Endothelial cell of umbilical vein (primary cell): ENCODE results near the gene PUM2. TPM values are rescaled to one million over a fixed set of nuclear protein-coding genes. Genes with fewer than 3 reads are reported as not detected.

Experiments used
- BruUV-seq: library from RNA; stranded (reverse); fragments of 400-500 nt; replicated peaks from 2 replicates; lab custom pipeline; 2021; lab: Mats Ljungman, UMichigan
- CTCF ChIA-PET: fragments of 300-600, 350-600 bp; sonication (Branson Sonifier 250); formaldehyde crosslinking; loops from one replicate; lab custom pipeline; 2021; ENCODE audit warnings: antibody characterized with exemption, inconsistent platforms; lab: Charles Lee
- POLR2A ChIA-PET: fragments of 300-600, 350-600 bp; sonication (Branson Sonifier 250); formaldehyde crosslinking; loops from one replicate; lab custom pipeline; 2021; ENCODE audit warnings: antibody characterized with exemption, inconsistent platforms; lab: Charles Lee
- DNase-seq: peaks from one replicate; pipeline ENCODE4 v3.0.0-alpha.2; 2011; ENCODE audit warnings: low read depth, low spot score
- FAIRE-seq: peaks from 2 replicates; lab custom pipeline; 2011; peaks lifted over from hg19 to GRCh38; lab: Jason Lieb, UNC
- H2AFZ ChIP-seq: 2 replicates; pipeline ENCODE4 v1.6.0; 2012; ENCODE audit warnings: low read depth, low read length, control low read depth, inconsistent platforms
- H3K27ac ChIP-seq: 2 replicates; pipeline ENCODE4 v1.5.1; 2011; ENCODE audit warnings: low read depth, mild to moderate bottlenecking, control low read depth, low read length, moderate library complexity; ENCODE audit not compliant: insufficient read depth
- H3K27me3 ChIP-seq, 2 experiments: 2 replicates each; pipeline versions ENCODE4 v1.6.0 to v1.6.1; 2011; ENCODE audit warnings: low read length in 2 of 2, mixed read lengths in 1 of 2; ENCODE audit not compliant: control insufficient read depth in 2 of 2, insufficient read depth in 2 of 2
- H3K36me3 ChIP-seq, 2 experiments: 2 replicates in 1 of 2; 3 replicates in 1 of 2; pipeline ENCODE4 v1.5.1; 2011; ENCODE audit warnings: low read length in 2 of 2, mild to moderate bottlenecking in 1 of 2, moderate library complexity in 1 of 2; ENCODE audit not compliant: control insufficient read depth in 2 of 2, insufficient read depth in 2 of 2; ENCODE audit errors: extremely low read depth in 1 of 2
- H3K4me1 ChIP-seq: 3 replicates; pipeline ENCODE4 v1.5.1; 2011; ENCODE audit warnings: mild to moderate bottlenecking, low read length; ENCODE audit not compliant: control insufficient read depth, insufficient read depth; ENCODE audit errors: extremely low read depth
- H3K4me2 ChIP-seq: 2 replicates; pipeline ENCODE4 v1.6.1; 2011; ENCODE audit warnings: low read length, control low read depth, mixed read lengths; ENCODE audit not compliant: insufficient read depth
- H3K4me3 ChIP-seq, 3 experiments: fragments of 200-600 bp in 1 of 3; sonication (generic), shearing (Covaris generic) in 1 of 3; replicated peaks in 1 of 3; 2 replicates each; pipeline ENCODE4 v1.5.1; 2011 to 2016; ENCODE audit warnings: control low read depth in 3 of 3, low read length in 3 of 3, mild to moderate bottlenecking in 2 of 3, inconsistent platforms in 1 of 3, low read depth in 1 of 3, moderate library complexity in 1 of 3; ENCODE audit not compliant: insufficient read depth in 1 of 3
- H3K79me2 ChIP-seq: 2 replicates; pipeline ENCODE4 v1.6.0; 2012; ENCODE audit warnings: low read length, inconsistent platforms; ENCODE audit not compliant: control insufficient read depth, insufficient read depth
- H3K9ac ChIP-seq: replicated peaks from 2 replicates; pipeline ENCODE3; 2011; ENCODE audit warnings: low read length, control low read depth; ENCODE audit not compliant: insufficient read depth; ENCODE audit errors: extremely low read depth
- H3K9me1 ChIP-seq: replicated peaks from 3 replicates; pipeline ENCODE4 v1.6.0; 2011; ENCODE audit warnings: mild to moderate bottlenecking, low read length; ENCODE audit not compliant: control insufficient read depth, insufficient read depth; ENCODE audit errors: extremely low read depth
- H3K9me3 ChIP-seq: replicated peaks from 2 replicates; pipeline ENCODE4 v1.5.1; 2012; ENCODE audit warnings: low read length, inconsistent platforms; ENCODE audit not compliant: control insufficient read depth, insufficient read depth
- H4K20me1 ChIP-seq: replicated peaks from 2 replicates; pipeline ENCODE3; 2011; ENCODE audit warnings: mild to moderate bottlenecking, low read length; ENCODE audit not compliant: control insufficient read depth, insufficient read depth; ENCODE audit errors: extremely low read depth
- EZH2 ChIP-seq: IDR thresholded peaks from 2 replicates; pipeline ENCODE4 v1.6.1; 2012; ENCODE audit warnings: borderline replicate concordance, low read depth, mild to moderate bottlenecking, moderate library complexity, low read length, inconsistent platforms; ENCODE audit not compliant: severe bottlenecking
- FOS ChIP-seq: IDR thresholded peaks from 2 replicates; pipeline ENCODE4 v1.6.1; 2011; ENCODE audit warnings: mild to moderate bottlenecking, low read length, moderate library complexity, borderline replicate concordance; ENCODE audit not compliant: insufficient read depth
- GATA2 ChIP-seq: IDR thresholded peaks from 2 replicates; pipeline ENCODE4 v1.7.0; 2011; ENCODE audit warnings: low read depth, mild to moderate bottlenecking, moderate library complexity, mixed read lengths, low read length; ENCODE audit not compliant: insufficient read length, insufficient read depth
- JUN ChIP-seq: IDR thresholded peaks from 2 replicates; pipeline ENCODE4 v1.6.1; 2011; ENCODE audit warnings: borderline replicate concordance, low read depth; ENCODE audit not compliant: insufficient read length, insufficient read depth
- MYC ChIP-seq: IDR thresholded peaks from one replicate; pipeline ENCODE4 v1.6.1; 2011; ENCODE audit warnings: mild to moderate bottlenecking, low read depth, low read length
- POLR2A ChIP-seq: IDR thresholded peaks from 2 replicates; pipeline ENCODE4 v1.6.1; 2012; ENCODE audit warnings: low read depth, mild to moderate bottlenecking, control low read depth, low read length
- POLR2AphosphoS5 ChIP-seq: IDR thresholded peaks from 2 replicates; pipeline ENCODE4 v1.6.1; 2012; ENCODE audit warnings: low read depth, mild to moderate bottlenecking, control low read depth, low read length, moderate library complexity; ENCODE audit not compliant: insufficient read depth
- dilution Hi-C: fragments of 300-500 bp; cut with MboI; formaldehyde crosslinking; loops from one replicate; pipeline ENCODE4 v1.15.0; 2019; ENCODE audit warnings: low sequenced_read_pairs; ENCODE audit not compliant: extremely low pct_ligation_motif_present
- intact Hi-C: fragments of 100-400 bp; cut with micrococcal nuclease; formaldehyde crosslinking; loops from one replicate; pipeline ENCODE4 v1.10.0; 2022
- polyA plus RNA-seq, 4 experiments: library from polyadenylated mRNA; depleted of rRNA in 3 of 4; stranded (reverse) in 3 of 4; unstranded in 1 of 4; fragments of >200 nt; gene quantifications; 2 replicates each; pipeline versions ENCODE4 v1.2.1 to v1.2.3, GENCODE V29; 2011 to 2012; ENCODE audit warnings: missing spikeins in 1 of 4
- total RNA-seq: library from RNA; stranded (reverse); gene quantifications from 2 replicates; pipeline ENCODE4 v1.2.3, GENCODE V29; 2021
- TF ChIP-seq, protein P1 (sequence below): IDR thresholded peaks from 2 replicates; pipeline ENCODE4 v1.6.1; 2011; ENCODE audit not compliant: insufficient read depth, insufficient read length
- TF ChIP-seq, protein P2 (sequence below), 2 donors: IDR thresholded peaks; 1 replicate in 1 of 2; 2 replicates in 1 of 2; pipeline ENCODE4 v1.5.1; 2011; ENCODE audit warnings: low read length in 2 of 2, mild to moderate bottlenecking in 2 of 2, moderate library complexity in 2 of 2, control low read depth in 1 of 2, inconsistent platforms in 1 of 2, low read depth in 1 of 2; ENCODE audit not compliant: insufficient read depth in 1 of 2; ENCODE audit errors: extremely low read depth in 1 of 2

PUM2 gene
- total and polyA plus RNA-seq, 2 donors (not counting 3 experiments of a cell fraction or from before 2014, with no cell fraction given): 32.9 to 83.7 TPM

DNA sequence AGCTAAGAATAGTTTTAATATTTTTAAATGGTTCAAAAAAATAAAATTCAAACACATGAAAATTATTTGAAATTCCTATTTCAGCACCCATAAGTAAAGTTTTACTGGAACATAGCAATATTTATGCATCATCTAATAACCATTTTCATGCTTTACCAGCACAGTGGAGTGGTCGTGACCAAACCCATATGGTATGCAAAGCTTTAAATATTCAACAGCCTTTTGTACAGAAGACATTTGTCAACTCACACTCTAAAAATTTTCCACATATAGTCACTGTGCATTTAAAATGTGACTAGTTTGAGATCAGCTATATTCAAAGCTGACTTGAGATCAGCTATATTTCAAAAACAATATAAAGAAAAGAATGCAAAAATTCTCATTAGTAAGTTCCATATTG is 46.2 kb downstream of the PUM2 start:
- Histone ChIP-seq H3K9me3 (no peaks in the 10 kb centered on the region), H3K9ac (no peak overlapping the region), H3K36me3 (peaks cover 6 to 23% of the 10 kb centered on the region in 2 experiments), H3K4me3 (no peak overlapping the region), H3K4me1 (no peaks in the 10 kb centered on the region), H3K79me2 (peaks cover 60% of the 10 kb centered on the region), H4K20me1 (no peaks in the 10 kb centered on the region), H3K9me1 (no peaks in the 10 kb centered on the region), H3K27ac (no peak overlapping the region), H3K27me3 (no peaks in the 10 kb centered on the region), H3K4me2 (no peak overlapping the region), H2AFZ (no peak overlapping the region)
- no peak for FAIRE-seq
- no peak for TF ChIP-seq FOS
- no peak for TF ChIP-seq POLR2AphosphoS5
- no peak for TF ChIP-seq POLR2A
- TF ChIP-seq EZH2: no peak
- TF ChIP-seq GATA2: no peak
- ChIA-PET CTCF (interaction anchor here (0.9 to 3.4 kb wide), 6 partner anchors 10 to 45 kb away, joined by 3 to 23 read pairs (median 6); no protein-coding TSS in a partner anchor), POLR2A (interaction anchor here (0.5 kb wide), 1 partner anchor 10 kb away, joined by 4 read pairs; no protein-coding TSS in a partner anchor)
- no TSS peak for BruUV-seq
- intact Hi-C loops (loop anchor here (2.0 kb wide), 1 partner anchor 14 kb away; no protein-coding TSS in a partner anchor), dilution Hi-C loops (no loop called here)
- no peak for DNase-seq

DNA sequence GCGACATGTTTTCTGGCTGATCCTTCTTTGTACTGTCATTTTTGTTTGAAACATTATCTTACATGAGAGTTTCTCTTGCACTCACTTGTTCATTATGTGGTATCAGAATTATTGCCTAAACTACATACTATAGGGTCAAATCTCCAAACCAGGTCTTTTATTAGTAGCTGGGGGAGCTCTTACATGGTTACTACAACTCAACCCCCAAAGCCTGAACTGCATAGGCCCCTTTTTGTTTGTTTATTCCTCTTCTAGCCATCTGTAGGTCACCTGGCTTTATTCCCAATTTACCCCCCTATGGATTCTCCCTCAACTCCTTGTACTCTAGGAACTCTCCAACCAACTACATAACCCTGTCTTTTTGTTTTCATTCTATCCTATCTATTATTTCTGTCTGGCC is 46.7 kb downstream of the PUM2 start:
- no peaks in the 10 kb centered on the region for H3K9me3 ChIP-seq
- no peak overlapping the region for H3K4me3 ChIP-seq
- dilution Hi-C loops (no loop called here), intact Hi-C loops (loop anchor here (2.0 kb wide), 1 partner anchor 13 kb away; no protein-coding TSS in a partner anchor)
- H4K20me1 ChIP-seq: no peaks in the 10 kb centered on the region
- no peaks in the 10 kb centered on the region for H3K27me3 ChIP-seq
- H3K27ac ChIP-seq: no peak overlapping the region
- no peak overlapping the region for H3K9ac ChIP-seq
- no peaks in the 10 kb centered on the region for H3K9me1 ChIP-seq
- TF ChIP-seq, protein P1, sequence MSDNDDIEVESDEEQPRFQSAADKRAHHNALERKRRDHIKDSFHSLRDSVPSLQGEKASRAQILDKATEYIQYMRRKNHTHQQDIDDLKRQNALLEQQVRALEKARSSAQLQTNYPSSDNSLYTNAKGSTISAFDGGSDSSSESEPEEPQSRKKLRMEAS: no peak
- TF ChIP-seq MYC (no peak), POLR2A (no peak), POLR2AphosphoS5 (no peak), EZH2 (no peak), JUN (no peak), FOS (no peak), GATA2 (no peak)
- TF ChIP-seq, protein P2, sequence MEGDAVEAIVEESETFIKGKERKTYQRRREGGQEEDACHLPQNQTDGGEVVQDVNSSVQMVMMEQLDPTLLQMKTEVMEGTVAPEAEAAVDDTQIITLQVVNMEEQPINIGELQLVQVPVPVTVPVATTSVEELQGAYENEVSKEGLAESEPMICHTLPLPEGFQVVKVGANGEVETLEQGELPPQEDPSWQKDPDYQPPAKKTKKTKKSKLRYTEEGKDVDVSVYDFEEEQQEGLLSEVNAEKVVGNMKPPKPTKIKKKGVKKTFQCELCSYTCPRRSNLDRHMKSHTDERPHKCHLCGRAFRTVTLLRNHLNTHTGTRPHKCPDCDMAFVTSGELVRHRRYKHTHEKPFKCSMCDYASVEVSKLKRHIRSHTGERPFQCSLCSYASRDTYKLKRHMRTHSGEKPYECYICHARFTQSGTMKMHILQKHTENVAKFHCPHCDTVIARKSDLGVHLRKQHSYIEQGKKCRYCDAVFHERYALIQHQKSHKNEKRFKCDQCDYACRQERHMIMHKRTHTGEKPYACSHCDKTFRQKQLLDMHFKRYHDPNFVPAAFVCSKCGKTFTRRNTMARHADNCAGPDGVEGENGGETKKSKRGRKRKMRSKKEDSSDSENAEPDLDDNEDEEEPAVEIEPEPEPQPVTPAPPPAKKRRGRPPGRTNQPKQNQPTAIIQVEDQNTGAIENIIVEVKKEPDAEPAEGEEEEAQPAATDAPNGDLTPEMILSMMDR (IDR thresholded peaks at IDR 0.05; ENCODE audit: extremely low read depth in 1 of 2, insufficient read depth in 1 of 2, low read depth in 1 of 2, low read length in 2 of 2): no peak
- no peak overlapping the region for H2AFZ ChIP-seq
- POLR2A ChIA-PET: interaction anchor here (0.5 kb wide), 1 partner anchor 11 kb away, joined by 4 read pairs; no protein-coding TSS in a partner anchor
- H3K36me3 ChIP-seq: peaks cover 6 to 23% of the 10 kb centered on the region in 2 experiments
- H3K4me2 ChIP-seq: no peak overlapping the region
- CTCF ChIA-PET: interaction anchor here (1.0 to 3.4 kb wide), 6 partner anchors 10 to 24 kb away, joined by 3 to 23 read pairs (median 6); no protein-coding TSS in a partner anchor
- BruUV-seq: no TSS peak
- no peak for FAIRE-seq
- DNase-seq: no peak
- no peaks in the 10 kb centered on the region for H3K4me1 ChIP-seq
- peaks cover 60% of the 10 kb centered on the region for H3K79me2 ChIP-seq
